ENCODE measurements around the gene GPRC5A.

- TF ChIP-seq CTCF (IDR thresholded peaks at IDR 0.05) (no peak), POLR2AphosphoS5 (IDR thresholded peaks at IDR 0.05) (no peak), EP300 (IDR thresholded peaks at IDR 0.05) (no peak)
Measured at GRCh38 chr12:12871587-12872138, 19.7 kb upstream of the GPRC5A start.

Data from upper lobe of left lung (tissue), 4 donors.